ENCODE measurements around the gene RMRP.

DNA sequence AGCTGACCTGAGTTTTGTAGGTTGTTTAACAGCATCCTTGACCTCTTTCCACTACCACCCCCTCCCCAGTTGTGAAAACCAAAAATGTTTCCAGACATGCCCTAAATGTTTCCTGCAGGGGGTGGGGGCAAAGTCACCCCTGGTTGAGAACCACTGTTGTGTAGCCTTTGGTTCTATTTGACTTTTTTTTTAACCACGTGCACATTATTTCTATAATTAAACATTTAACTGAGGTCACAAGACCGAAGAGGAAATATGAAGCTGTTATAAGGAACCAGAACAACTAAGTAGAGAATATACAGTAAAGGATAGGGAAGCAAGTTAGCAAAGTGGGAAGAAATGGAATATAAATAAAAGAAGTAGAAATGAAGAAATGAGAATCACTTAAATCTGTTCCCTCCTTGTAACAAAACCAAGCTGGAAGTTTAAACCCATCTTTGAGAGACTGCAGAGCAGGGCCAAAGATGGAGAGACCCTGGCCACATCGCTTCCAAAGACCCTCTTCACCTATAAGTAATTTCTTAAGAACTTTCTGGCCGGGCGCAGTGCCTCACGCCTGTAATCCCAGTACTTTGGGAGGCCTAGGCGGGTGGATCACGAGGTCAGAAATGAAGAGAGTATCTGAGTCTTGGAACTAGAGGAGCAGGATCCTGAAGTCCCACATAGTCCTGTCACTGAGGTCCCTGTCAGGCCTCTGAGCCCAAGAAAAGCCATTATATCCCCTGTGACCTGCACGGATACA lies 21.5 kb downstream of the RMRP start:
- TF ChIP-seq, protein P1, sequence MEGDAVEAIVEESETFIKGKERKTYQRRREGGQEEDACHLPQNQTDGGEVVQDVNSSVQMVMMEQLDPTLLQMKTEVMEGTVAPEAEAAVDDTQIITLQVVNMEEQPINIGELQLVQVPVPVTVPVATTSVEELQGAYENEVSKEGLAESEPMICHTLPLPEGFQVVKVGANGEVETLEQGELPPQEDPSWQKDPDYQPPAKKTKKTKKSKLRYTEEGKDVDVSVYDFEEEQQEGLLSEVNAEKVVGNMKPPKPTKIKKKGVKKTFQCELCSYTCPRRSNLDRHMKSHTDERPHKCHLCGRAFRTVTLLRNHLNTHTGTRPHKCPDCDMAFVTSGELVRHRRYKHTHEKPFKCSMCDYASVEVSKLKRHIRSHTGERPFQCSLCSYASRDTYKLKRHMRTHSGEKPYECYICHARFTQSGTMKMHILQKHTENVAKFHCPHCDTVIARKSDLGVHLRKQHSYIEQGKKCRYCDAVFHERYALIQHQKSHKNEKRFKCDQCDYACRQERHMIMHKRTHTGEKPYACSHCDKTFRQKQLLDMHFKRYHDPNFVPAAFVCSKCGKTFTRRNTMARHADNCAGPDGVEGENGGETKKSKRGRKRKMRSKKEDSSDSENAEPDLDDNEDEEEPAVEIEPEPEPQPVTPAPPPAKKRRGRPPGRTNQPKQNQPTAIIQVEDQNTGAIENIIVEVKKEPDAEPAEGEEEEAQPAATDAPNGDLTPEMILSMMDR (IDR thresholded peaks at IDR 0.05) = no peak
- no peak for TF ChIP-seq EZH2 (IDR thresholded peaks at IDR 0.05; ENCODE audit: borderline replicate concordance, insufficient read depth, low read depth, low read length, poor library complexity, severe bottlenecking)

All from B cell (primary cell).